ENCODE results near the gene ARHGAP22.

Gene ARHGAP22

DNA sequence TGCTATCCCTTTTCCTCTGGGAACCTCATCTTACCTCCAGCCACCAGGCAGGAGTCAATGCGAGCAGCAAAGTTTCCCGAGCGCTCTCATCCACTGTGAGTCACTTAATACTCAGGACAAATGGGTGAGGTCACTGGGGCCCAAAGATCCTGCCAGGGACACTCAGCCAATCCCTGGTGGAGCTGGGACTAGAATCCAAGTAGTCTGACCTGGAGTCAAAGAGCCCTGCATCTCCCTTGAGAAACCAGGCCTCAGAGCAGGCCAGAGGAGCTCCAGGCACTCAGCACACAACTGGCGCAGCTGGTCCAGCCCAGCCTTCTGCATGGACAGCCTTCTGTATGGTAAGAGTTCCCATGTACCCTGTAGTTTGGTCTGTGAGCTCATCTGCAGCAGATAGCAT lies 156.1 kb downstream of the ARHGAP22 start:
- H3K9me3 ChIP-seq (ENCODE audit: control insufficient read depth, insufficient read depth, low read length), result no peaks in the 10 kb centered on the region
- H3K9ac ChIP-seq (ENCODE audit: low read depth, low read length), result no peak overlapping the region
- H3K4me1 ChIP-seq (ENCODE audit: insufficient read depth, low read length), result 0 out of 2 replicates have a peak, but pooled peaks cover 3% of the 10 kb centered on the region
- no peaks in the 10 kb centered on the region for H3K36me3 ChIP-seq (ENCODE audit: insufficient read depth, low read length)

DNA sequence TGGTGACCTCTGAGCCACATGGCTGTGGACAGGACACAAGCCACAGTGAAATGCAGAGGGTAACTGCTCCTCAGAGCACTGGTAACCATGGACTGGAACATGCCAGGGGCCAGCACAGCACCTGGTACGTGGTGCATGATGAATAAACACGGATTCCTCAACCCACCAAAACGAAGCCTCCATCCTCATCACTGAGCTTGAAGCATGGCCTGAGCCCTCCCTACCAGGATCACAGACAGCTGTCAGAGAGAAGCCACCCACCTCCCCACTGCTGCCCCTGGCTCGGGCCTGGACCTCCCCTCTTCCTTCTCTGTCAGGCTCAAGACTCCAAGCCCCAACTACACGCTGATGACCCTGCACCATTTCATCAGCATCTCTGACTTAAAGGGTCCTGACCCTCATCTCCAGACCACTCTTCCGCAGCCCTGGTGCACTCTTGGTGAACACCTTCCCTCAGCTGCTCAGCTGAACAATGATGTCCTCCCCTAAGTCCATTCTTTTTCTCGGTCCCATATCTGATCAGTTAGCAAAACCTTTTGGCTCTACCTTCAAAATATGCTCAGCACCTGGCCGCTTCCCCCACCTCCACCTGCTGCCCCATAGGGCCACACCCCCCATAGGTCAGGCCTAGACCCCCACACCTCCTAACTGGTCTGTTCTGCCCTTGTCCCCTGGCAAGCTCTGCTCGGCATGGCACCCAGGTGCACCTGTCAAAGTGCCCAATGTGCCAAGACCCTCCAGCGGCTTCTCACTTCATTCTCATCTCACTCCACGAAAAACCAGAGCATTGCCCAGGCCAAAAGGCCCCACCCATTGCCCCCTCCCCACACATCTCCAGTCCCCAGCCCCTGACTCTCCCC lies 157.3 kb downstream of the ARHGAP22 start:
- H3K36me3 ChIP-seq (ENCODE audit: insufficient read depth, low read length), result no peaks in the 10 kb centered on the region
- H3K9ac ChIP-seq (ENCODE audit: low read depth, low read length), result no peak overlapping the region
- H3K4me1 ChIP-seq (ENCODE audit: insufficient read depth, low read length), result 0 out of 2 replicates have a peak, but pooled peaks cover 3% of the 10 kb centered on the region
- H3K9me3 ChIP-seq (ENCODE audit: control insufficient read depth, insufficient read depth, low read length), result no peaks in the 10 kb centered on the region

DNA sequence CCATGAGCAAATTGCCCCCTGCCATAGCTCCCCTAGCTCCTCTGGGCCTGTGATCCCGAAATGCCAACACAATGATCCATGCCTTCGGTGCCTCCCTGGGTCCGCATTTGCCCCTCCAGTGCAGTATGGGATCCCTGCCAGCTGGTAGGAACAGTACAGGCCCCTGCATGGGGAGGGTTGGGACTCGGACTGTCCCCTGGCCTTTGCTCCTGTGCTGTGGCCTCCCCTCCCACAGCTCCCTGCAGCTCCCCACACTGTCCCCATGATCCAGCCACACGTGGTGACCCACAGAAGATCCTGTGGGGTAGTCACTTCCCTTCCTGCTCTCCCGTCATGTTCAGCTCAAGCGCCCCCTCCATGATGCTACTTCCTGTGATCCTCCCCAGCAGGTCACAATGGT lies 158.1 kb downstream of the ARHGAP22 start:
- Histone ChIP-seq H3K9ac (ENCODE audit: low read depth, low read length) (no peak overlapping the region), H3K4me1 (ENCODE audit: insufficient read depth, low read length) (0 out of 2 replicates have a peak, but pooled peaks cover 3% of the 10 kb centered on the region), H3K9me3 (ENCODE audit: control insufficient read depth, insufficient read depth, low read length) (no peaks in the 10 kb centered on the region), H3K36me3 (ENCODE audit: insufficient read depth, low read length) (no peaks in the 10 kb centered on the region)

DNA sequence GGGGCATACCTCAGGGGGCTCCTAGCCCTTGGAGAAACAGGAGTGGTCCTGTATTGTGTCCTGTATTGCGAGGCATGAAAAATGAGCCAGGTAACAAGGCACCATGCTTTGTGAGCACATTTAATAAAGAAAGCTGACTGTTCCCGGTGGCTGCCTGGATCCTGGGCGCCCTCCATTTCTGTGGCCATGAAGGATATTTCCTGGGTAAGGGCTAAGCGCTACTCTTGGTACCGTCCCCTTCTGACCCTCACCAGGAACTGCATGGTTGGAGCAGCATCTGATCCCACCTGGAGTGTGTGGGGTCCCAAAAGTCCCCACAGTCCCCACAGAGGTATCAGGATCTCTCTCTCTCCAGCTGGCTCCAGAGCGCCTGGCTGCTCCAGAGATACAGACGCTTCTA lies 158.9 kb downstream of the ARHGAP22 start:
- H3K9me3 ChIP-seq (ENCODE audit: control insufficient read depth, insufficient read depth, low read length), result no peaks in the 10 kb centered on the region

DNA sequence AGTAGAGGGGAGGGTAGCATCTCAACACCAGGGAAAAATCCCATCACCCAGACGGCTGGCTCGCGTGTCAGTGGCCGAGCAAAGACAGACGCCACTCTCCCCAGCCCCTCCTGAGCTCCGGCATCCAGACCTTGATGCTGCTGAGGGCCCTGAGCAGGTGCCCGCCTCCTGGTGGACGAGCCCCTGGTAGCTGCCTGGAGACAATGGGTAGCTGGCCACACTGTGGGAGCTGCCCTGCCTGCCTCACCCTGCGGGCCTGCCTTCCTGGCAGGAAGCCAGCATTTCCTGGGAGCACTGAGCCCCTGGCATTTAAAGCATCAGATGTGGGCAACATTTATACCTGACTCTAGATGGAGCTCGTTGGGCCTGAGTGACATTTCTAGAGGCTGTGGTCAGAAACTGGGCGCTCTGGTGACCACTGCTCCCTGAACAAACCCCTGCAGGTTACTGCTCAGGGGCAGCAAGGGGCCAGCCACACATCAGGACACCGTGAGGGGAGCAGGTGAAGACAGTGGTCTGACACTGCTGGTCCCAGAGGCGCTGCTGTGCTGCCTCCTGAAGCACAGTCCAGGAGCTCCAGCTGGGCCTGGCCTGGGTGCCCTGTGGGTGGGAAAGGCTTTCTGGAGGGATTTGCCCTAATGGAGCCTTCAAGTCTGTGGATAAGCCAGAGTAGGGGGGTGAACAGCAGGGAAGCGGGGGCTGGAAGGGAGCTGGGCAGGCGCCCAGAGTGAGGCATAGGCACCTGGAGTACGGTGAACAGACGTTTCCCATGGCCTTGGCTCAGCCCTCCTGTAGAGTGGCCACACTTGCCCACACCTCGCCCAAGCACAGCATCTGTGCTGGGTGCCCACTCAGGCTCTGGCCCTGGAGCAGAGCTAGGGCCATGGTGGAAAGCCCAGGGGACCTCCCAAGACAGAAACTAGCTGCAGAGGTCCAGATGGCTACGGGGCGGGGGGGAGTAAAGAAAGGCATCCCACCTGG lies 159.7 kb downstream of the ARHGAP22 start:
- no peaks in the 10 kb centered on the region for H3K36me3 ChIP-seq (ENCODE audit: insufficient read depth, low read length)
- no peak overlapping the region for H3K9ac ChIP-seq (ENCODE audit: low read depth, low read length)
- 0 out of 2 replicates have a peak, but pooled peaks cover 3% of the 10 kb centered on the region for H3K4me1 ChIP-seq (ENCODE audit: insufficient read depth, low read length)
- H3K9me3 ChIP-seq (ENCODE audit: control insufficient read depth, insufficient read depth, low read length), result no peaks in the 10 kb centered on the region

More for the DNA sequence above, 158.9 kb downstream of the ARHGAP22 start:
- H3K4me1 ChIP-seq (ENCODE audit: insufficient read depth, low read length), result 0 out of 2 replicates have a peak, but pooled peaks cover 3% of the 10 kb centered on the region
- no peak overlapping the region for H3K9ac ChIP-seq (ENCODE audit: low read depth, low read length)
- no peaks in the 10 kb centered on the region for H3K36me3 ChIP-seq (ENCODE audit: insufficient read depth, low read length)

DNA sequence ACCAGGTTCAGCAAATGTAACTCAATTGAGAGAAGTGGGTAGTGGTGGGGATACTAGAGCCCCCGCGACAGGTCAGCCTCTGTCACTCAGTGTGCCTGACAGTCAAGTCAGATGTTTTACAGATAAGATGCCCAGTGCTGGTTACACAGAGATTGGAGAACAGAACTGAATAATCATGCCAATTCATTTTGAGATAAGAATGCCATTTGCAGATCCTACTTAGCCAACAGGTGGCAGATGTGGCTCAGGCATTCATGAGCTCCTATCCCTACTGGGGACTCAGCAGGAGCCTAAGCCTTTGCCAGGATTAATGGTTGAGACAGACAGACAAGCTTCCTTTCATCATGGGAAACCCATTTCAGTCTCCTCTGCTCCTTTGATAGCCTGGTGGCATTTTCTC lies 160.6 kb downstream of the ARHGAP22 start:
- H3K9ac ChIP-seq (ENCODE audit: low read depth, low read length), result no peak overlapping the region
- H3K9me3 ChIP-seq (ENCODE audit: control insufficient read depth, insufficient read depth, low read length), result no peaks in the 10 kb centered on the region

DNA sequence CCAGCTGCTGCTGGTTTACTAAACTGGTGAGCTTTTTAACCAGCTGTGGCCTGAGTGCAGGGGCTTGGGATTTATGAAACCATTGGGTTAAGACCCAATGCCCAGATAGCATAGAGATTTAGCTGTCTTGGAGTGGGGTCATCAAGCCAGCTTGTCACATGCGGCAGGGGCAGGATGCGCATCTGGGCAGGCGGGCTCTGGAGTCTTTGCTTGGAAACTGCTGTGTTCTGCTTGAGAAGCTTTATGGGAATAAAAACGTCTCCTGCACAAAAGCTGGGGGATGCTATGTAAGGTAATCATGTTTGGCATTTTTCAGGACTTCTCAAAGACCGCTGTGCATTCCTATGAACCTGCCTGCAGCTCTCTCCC lies 162.1 kb downstream of the ARHGAP22 start:
- Histone ChIP-seq H3K9me3 (ENCODE audit: control insufficient read depth, insufficient read depth, low read length) (no peaks in the 10 kb centered on the region), H3K9ac (ENCODE audit: low read depth, low read length) (no peak overlapping the region), H3K36me3 (ENCODE audit: insufficient read depth, low read length) (no peaks in the 10 kb centered on the region), H3K4me1 (ENCODE audit: insufficient read depth, low read length) (0 out of 2 replicates have a peak, but pooled peaks cover 3% of the 10 kb centered on the region)

More for the DNA sequence above, 160.6 kb downstream of the ARHGAP22 start:
- H3K36me3 ChIP-seq (ENCODE audit: insufficient read depth, low read length), result no peaks in the 10 kb centered on the region
- 0 out of 2 replicates have a peak, but pooled peaks cover 3% of the 10 kb centered on the region for H3K4me1 ChIP-seq (ENCODE audit: insufficient read depth, low read length)

DNA sequence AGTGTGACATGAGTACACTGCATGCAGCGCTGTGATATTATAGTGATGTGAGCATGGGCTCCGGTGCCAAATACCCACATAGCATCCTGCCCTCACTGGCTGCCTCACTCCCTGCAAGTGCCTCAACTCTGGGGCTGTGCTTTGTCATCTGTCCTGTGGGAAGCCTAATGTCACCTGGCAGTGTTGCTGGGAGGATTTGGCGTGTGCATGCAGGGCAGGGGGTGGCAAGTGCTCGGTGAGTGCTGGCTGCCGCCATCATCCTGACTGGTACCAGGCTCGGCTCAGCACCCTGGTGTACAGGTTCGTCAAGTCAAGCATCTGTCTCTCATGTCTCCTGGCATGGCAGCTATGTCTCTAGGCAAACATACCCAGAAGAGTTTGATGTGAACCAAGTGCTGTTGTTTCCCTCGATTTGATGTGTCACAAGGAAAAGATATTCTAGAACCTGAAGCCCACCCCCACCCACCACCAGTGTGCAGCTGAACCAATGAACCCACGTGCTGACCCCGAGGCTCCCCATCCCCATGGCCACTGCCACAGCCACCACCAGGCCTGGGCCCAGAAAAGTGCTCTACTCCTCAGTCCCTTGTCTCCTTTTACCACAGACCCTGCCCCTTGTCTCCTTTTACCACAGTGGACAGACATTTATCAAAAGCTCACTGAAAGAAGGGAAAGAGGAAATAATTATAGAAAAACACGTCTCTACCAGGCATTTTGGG lies 162.6 kb downstream of the ARHGAP22 start:
- no peaks in the 10 kb centered on the region for H3K36me3 ChIP-seq (ENCODE audit: insufficient read depth, low read length)
- H3K9ac ChIP-seq (ENCODE audit: low read depth, low read length), result no peak overlapping the region
- H3K4me1 ChIP-seq (ENCODE audit: insufficient read depth, low read length), result 0 out of 2 replicates have a peak, but pooled peaks cover 3% of the 10 kb centered on the region
- H3K9me3 ChIP-seq (ENCODE audit: control insufficient read depth, insufficient read depth, low read length), result no peaks in the 10 kb centered on the region

DNA sequence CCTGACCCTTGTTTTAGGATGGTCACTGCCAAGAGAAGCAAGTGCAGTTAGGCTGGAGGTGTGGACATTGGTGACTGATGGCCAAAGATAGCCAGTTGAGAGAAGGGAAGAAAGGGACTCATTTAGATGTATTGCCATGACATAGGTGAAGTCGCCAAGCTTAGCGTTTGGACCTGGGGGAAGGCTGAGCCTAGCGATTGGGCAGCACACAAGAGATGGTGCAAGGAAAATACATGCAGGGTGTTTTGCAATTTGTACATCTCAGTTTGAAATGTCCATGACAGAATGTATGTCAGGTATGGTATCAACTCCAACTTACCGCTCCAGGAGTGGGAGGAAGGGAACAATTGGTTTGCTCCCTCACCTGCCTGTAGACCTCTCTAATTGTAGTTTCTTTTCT lies 164.1 kb downstream of the ARHGAP22 start:
- Histone ChIP-seq H3K4me1 (ENCODE audit: insufficient read depth, low read length) (0 out of 2 replicates have a peak, but pooled peaks cover 3% of the 10 kb centered on the region), H3K36me3 (ENCODE audit: insufficient read depth, low read length) (no peaks in the 10 kb centered on the region), H3K9me3 (ENCODE audit: control insufficient read depth, insufficient read depth, low read length) (no peaks in the 10 kb centered on the region), H3K9ac (ENCODE audit: low read depth, low read length) (no peak overlapping the region)

DNA sequence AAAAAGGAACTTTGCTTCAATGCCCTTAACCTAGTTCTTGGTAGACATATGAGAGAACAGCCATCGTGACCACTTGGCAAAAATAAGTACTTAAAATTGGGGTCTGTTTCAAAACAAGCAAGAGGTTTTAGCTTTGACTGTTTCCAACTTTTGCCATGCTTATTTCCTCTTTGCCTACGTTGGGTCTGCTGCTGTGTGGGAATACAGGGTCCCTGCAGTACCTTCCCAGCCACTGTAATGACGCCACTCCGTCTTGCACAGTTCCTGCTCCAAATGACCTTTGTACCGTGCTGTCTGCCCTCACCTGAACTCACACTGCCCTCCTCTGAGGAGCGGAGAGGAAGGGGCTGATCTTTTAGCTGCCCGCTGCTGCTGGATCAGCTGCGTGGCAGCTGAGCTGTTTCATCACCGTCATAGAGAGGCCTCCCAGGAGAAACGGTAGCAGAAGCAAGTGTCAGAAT lies 165.3 kb downstream of the ARHGAP22 start:
- H3K9ac ChIP-seq (ENCODE audit: low read depth, low read length), result no peak overlapping the region
- 0 out of 2 replicates have a peak, but pooled peaks cover 1% of the 10 kb centered on the region for H3K4me1 ChIP-seq (ENCODE audit: insufficient read depth, low read length)
- H3K36me3 ChIP-seq (ENCODE audit: insufficient read depth, low read length), result no peaks in the 10 kb centered on the region
- no peaks in the 10 kb centered on the region for H3K9me3 ChIP-seq (ENCODE audit: control insufficient read depth, insufficient read depth, low read length)

DNA sequence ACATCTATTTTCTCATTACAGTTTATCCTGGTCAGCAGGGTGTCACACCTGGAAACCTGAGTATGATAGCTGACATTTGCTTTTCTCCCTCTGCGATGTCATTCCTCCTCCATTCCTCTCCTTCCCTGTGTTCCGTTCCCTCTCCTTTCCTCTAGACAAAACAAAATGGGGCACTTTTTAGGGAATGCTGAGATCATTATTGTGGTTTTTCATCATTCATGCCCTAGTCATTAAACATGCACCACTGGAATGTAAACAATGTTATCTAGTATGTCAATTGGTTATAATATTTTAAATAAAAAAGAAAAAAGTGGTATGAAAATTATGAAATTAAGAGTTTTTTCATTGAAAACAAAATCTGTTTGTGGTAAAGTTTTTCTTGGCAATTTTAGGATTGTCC lies 165.8 kb downstream of the ARHGAP22 start:
- H3K36me3 ChIP-seq (ENCODE audit: insufficient read depth, low read length), result no peaks in the 10 kb centered on the region
- H3K9ac ChIP-seq (ENCODE audit: low read depth, low read length), result no peak overlapping the region
- no peaks in the 10 kb centered on the region for H3K4me1 ChIP-seq (ENCODE audit: insufficient read depth, low read length)
- H3K9me3 ChIP-seq (ENCODE audit: control insufficient read depth, insufficient read depth, low read length), result no peaks in the 10 kb centered on the region

DNA sequence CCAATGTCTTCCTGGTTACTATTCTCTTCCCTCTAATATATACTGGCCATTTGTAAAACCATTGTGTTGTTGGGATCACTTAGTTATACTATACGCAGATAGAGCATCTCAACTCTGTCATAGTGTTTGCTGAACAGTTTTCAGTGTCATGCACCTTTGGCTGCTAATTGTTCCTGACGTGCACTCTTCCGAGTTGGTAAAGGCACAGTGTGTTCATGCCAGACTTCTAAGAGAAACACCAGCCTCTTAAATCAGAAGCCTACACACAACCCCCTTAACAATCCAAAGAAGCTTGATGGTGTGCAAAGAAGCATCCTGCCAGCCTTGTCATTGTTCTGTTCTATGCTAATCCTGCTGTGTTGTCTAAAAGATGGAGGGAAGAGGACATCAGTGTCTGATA lies 167.3 kb downstream of the ARHGAP22 start:
- Histone ChIP-seq H3K9ac (ENCODE audit: low read depth, low read length) (no peak overlapping the region), H3K9me3 (ENCODE audit: control insufficient read depth, insufficient read depth, low read length) (no peaks in the 10 kb centered on the region), H3K36me3 (ENCODE audit: insufficient read depth, low read length) (no peaks in the 10 kb centered on the region), H3K4me1 (ENCODE audit: insufficient read depth, low read length) (no peaks in the 10 kb centered on the region)

DNA sequence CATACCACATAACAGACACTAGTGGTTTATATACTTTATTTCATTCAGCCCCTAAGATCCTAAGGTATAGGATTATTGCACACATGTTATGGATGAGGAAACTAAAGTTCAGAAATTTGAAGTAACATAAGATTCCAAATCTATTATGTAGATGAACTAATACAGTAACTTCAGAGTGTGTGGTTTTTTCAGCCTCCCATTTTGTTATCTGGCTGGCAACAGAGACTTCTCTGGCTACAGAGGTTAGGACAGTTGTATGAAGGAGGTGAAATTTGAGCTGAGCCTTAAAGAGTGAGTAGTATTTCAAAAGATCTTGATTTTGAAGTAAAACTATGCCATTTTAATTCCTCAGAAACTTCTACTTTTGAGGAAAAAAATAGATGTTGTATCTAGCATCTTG lies 173.0 kb downstream of the ARHGAP22 start:
- Histone ChIP-seq H3K9ac (ENCODE audit: low read depth, low read length) (no peak overlapping the region), H3K36me3 (ENCODE audit: insufficient read depth, low read length) (no peaks in the 10 kb centered on the region; the same call in 1 of the 2 replicates), H3K9me3 (ENCODE audit: control insufficient read depth, insufficient read depth, low read length) (no peaks in the 10 kb centered on the region), H3K4me1 (ENCODE audit: insufficient read depth, low read length) (no peaks in the 10 kb centered on the region)

Data from ES-I3 (cell line).